ENCODE results near the gene KANSL1. TPM values are rescaled to one million over a fixed set of nuclear protein-coding genes. Genes with fewer than 3 reads are reported as not detected.

KANSL1 gene
- total RNA-seq, 1 donor from 2014 or later: 122 TPM

- peak; percentile 50 to 86 (median 83) for TF ChIP-seq CTCF (IDR thresholded peaks at IDR 0.05)
- TF ChIP-seq POLR2A (IDR thresholded peaks at IDR 0.05): no peak
- peak in 1 of 2 donors; percentile 22 for TF ChIP-seq POLR2AphosphoS5 (IDR thresholded peaks at IDR 0.05; ENCODE audit: insufficient read depth in 1 of 2, low read depth in 1 of 2)
- H3K4me1 ChIP-seq: peaks cover 29% of the 10 kb centered on the region
- DNase-seq (ENCODE audit: extremely low spot score in 2 of 2): no peak
- no peaks in the 10 kb centered on the region for H3K9me3 ChIP-seq
- H3K4me3 ChIP-seq: no peak overlapping the region
- intact Hi-C loops (cut with DNase I): loop anchor here (5.0 kb wide), 1 partner anchor 211 kb away; no protein-coding TSS in a partner anchor
- H3K27ac ChIP-seq: no peak overlapping the region
- no peaks in the 10 kb centered on the region for H3K27me3 ChIP-seq
- peaks cover 0 to under 1% of the 10 kb centered on the region in 2 donors for H3K36me3 ChIP-seq
Measured at GRCh38 chr17:46212634-46213435, 19.6 kb upstream of the KANSL1 start.

GRCh38 chr17:46208997-46209396, 15.8 kb upstream of the KANSL1 start:
- no peaks in the 10 kb centered on the region for H3K9me3 ChIP-seq
- H3K36me3 ChIP-seq: no peaks in the 10 kb centered on the region
- DNase-seq (ENCODE audit: extremely low spot score in 2 of 2): no peak
- peaks cover 16% of the 10 kb centered on the region for H3K4me1 ChIP-seq
- H3K27ac ChIP-seq: no peak overlapping the region
- no peak overlapping the region for H3K4me3 ChIP-seq
- H3K27me3 ChIP-seq: no peaks in the 10 kb centered on the region
- TF ChIP-seq POLR2A (IDR thresholded peaks at IDR 0.05) (no peak), CTCF (IDR thresholded peaks at IDR 0.05) (no peak), POLR2AphosphoS5 (IDR thresholded peaks at IDR 0.05; ENCODE audit: insufficient read depth in 1 of 2, low read depth in 1 of 2) (no peak)
- intact Hi-C loops (cut with DNase I): no loop called here

- Histone ChIP-seq H3K4me1 (no peaks in the 10 kb centered on the region), H3K9me3 (no peaks in the 10 kb centered on the region), H3K4me3 (no peak overlapping the region), H3K27me3 (no peaks in the 10 kb centered on the region), H3K27ac (no peak overlapping the region), H3K36me3 (no peaks in the 10 kb centered on the region)
- intact Hi-C loops (cut with DNase I): no loop called here
- no peak for DNase-seq (ENCODE audit: extremely low spot score in 2 of 2)
- TF ChIP-seq POLR2AphosphoS5 (IDR thresholded peaks at IDR 0.05; ENCODE audit: insufficient read depth in 1 of 2, low read depth in 1 of 2) (no peak), POLR2A (IDR thresholded peaks at IDR 0.05) (no peak), CTCF (IDR thresholded peaks at IDR 0.05) (no peak)
Measured at GRCh38 chr17:46205975-46206374, 12.7 kb upstream of the KANSL1 start.

DNA sequence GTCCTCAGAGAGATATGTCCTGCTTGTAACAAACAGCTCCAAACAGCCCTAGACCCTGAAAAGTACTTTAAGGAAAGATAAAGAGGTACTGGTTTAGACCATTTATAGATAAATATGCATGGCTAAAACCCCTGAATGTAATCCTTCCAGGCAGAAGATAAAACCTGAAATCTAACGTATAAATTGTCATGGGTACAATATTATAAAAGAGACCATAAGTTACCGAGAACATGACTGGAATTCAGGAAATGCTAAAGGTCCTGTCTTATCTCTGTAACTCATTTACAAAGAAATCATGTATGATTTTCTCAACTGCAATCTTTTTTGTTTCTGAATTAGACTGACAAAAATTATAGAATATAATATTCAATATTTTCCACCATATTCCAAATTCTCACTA, 9.2 kb upstream of the KANSL1 start:
- Histone ChIP-seq H3K4me3 (no peak overlapping the region), H3K27ac (no peak overlapping the region), H3K36me3 (no peaks in the 10 kb centered on the region), H3K9me3 (no peaks in the 10 kb centered on the region), H3K4me1 (peaks cover 16% of the 10 kb centered on the region), H3K27me3 (no peaks in the 10 kb centered on the region)
- intact Hi-C loops (cut with DNase I): no loop called here
- no peak for DNase-seq (ENCODE audit: extremely low spot score in 2 of 2)
- no peak for TF ChIP-seq CTCF (IDR thresholded peaks at IDR 0.05)
- TF ChIP-seq POLR2A (IDR thresholded peaks at IDR 0.05): no peak

DNA sequence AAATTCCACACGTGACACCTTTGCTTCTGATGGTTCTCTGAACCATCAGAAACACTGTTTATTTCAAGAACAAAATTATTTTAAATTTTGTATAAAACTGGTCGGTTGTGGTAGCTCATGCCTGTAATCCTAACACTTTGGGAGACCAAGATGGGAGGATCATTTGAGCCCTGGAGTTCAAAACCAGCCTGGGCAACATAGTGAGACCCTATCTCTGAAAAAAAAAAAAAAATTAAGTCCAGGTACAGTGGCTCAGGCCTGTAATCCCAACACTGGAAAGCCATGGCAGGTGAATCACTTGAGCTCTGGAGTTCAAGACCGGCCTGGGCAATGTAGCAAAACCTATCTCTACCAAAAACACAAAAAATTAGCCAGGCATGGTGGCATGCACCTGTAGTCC, 8.3 kb upstream of the KANSL1 start:
- DNase-seq (ENCODE audit: extremely low spot score in 2 of 2): no peak
- no peak overlapping the region for H3K27ac ChIP-seq
- no peaks in the 10 kb centered on the region for H3K9me3 ChIP-seq
- no peak overlapping the region for H3K4me3 ChIP-seq
- no peaks in the 10 kb centered on the region for H3K36me3 ChIP-seq
- peaks cover 16% of the 10 kb centered on the region for H3K4me1 ChIP-seq
- TF ChIP-seq POLR2AphosphoS5 (IDR thresholded peaks at IDR 0.05; ENCODE audit: insufficient read depth in 1 of 2, low read depth in 1 of 2): no peak
- TF ChIP-seq CTCF (IDR thresholded peaks at IDR 0.05): no peak
- TF ChIP-seq POLR2A (IDR thresholded peaks at IDR 0.05): no peak
- no peaks in the 10 kb centered on the region for H3K27me3 ChIP-seq
- intact Hi-C loops (cut with DNase I): no loop called here

Data from vagina (tissue), 2 donors.